ENCODE data around the gene UBASH3A.

Gene UBASH3A, protein sequence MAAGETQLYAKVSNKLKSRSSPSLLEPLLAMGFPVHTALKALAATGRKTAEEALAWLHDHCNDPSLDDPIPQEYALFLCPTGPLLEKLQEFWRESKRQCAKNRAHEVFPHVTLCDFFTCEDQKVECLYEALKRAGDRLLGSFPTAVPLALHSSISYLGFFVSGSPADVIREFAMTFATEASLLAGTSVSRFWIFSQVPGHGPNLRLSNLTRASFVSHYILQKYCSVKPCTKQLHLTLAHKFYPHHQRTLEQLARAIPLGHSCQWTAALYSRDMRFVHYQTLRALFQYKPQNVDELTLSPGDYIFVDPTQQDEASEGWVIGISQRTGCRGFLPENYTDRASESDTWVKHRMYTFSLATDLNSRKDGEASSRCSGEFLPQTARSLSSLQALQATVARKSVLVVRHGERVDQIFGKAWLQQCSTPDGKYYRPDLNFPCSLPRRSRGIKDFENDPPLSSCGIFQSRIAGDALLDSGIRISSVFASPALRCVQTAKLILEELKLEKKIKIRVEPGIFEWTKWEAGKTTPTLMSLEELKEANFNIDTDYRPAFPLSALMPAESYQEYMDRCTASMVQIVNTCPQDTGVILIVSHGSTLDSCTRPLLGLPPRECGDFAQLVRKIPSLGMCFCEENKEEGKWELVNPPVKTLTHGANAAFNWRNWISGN

DNA sequence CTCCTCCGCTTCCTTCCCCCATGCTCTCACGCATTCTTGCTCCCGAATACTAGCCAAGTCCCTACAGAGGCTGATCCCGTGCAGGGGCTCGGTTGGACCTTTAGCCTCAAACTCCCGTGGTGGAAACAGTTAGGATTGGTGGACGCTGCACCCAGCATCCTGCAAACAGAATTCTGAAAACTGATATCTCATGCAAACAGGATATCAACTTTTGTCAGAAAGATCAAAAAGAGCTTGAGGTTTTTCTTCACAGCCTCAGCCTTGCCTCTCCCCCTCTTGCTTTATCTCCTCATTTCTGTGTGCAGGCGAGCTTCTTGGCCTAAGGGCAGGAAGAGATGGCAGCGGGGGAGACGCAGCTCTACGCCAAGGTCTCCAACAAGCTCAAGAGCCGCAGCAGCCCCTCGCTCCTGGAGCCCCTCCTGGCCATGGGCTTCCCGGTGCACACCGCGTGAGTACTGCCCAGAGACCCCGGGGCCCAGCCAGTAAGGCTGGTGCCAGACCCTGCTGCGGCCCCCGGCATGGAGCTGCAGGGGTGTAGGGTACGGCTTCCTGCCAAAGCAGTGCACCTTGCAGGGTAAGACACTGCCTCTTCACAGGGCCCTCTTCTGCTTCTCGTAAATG lies at the start of gene UBASH3A:
Gene UBASH3A (plus strand): TSS at position 292 of the 621 bp plus-strand sequence. CDS start 44 bp downstream, at position 336.
- ChIA-PET CTCF (interaction anchor here (1.1 to 1.5 kb wide), 3 partner anchors 10 to 94 kb away, joined by 4 to 6 read pairs (median 5); no protein-coding TSS in a partner anchor), POLR2A (no interaction called here)
- Histone ChIP-seq H3K27ac (ENCODE audit: extremely low read depth, low read depth, low read length) (no peak within 1 kb of the TSS), H3K36me3 (ENCODE audit: control insufficient read depth in 2 of 2, insufficient read depth in 1 of 2, low read length in 2 of 2) (no peaks in the 10 kb centered on the region), H3K9me3 (ENCODE audit: control insufficient read depth, insufficient read depth, low read depth, low read length) (no peaks in the 10 kb centered on the region), H3K4me3 (ENCODE audit: low read depth, low read length) (no peak within 1 kb of the TSS), H3K4me1 (ENCODE audit: control insufficient read depth, insufficient read depth, low read length) (no peaks in the 10 kb centered on the region)
- TF ChIP-seq ZNF777 (tag by site-specific recombination; IDR thresholded peaks at IDR 0.05; ENCODE audit: borderline replicate concordance) (no peak), ZNF600 (tag by site-specific recombination; IDR thresholded peaks at IDR 0.05) (no peak), ZNF76 (tag by site-specific recombination; IDR thresholded peaks at IDR 0.05; ENCODE audit: borderline replicate concordance, low read depth) (no peak), GLI4 (tag by site-specific recombination; IDR thresholded peaks at IDR 0.05) (no peak), TCF7L2 (IDR thresholded peaks at IDR 0.05; ENCODE audit: borderline replicate concordance, low read depth, low read length) (no peak), ELK4 (IDR thresholded peaks at IDR 0.05; ENCODE audit: borderline replicate concordance, low read depth, low read length) (no peak), SCRT1 (tag by site-specific recombination; IDR thresholded peaks at IDR 0.05; ENCODE audit: borderline replicate concordance) (no peak), ZFHX2 (tag by site-specific recombination; conservative IDR thresholded peaks at IDR 0.05) (no peak), ZNF596 (tag by site-specific recombination; IDR thresholded peaks at IDR 0.05) (no peak), ZNF324 (tag by site-specific recombination; IDR thresholded peaks at IDR 0.05) (no peak), ZNF157 (tag by site-specific recombination; IDR thresholded peaks at IDR 0.05) (no peak)
- TF ChIP-seq, protein P1, sequence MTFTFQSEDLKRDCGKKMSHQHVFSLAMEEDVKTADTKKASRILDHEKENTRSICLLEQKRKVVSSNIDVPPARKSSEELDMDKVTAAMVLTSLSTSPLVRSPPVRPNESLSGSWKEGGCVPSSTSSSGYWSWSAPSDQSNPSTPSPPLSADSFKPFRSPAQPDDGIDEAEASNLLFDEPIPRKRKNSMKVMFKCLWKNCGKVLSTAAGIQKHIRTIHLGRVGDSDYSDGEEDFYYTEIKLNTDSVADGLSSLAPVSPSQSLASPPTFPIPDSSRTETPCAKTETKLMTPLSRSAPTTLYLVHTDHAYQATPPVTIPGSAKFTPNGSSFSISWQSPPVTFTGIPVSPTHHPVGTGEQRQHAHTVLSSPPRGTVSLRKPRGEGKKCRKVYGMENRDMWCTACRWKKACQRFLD (tag by site-specific recombination; IDR thresholded peaks at IDR 0.05) = no peak

GRCh38 chr21:42356046-42356445 lies 47.7 kb upstream of the UBASH3A start:
- POLR2A ChIA-PET = no interaction called here
- H3K27ac ChIP-seq (ENCODE audit: extremely low read depth, low read depth, low read length) = no peak overlapping the region
- no peaks in the 10 kb centered on the region for H3K9me3 ChIP-seq (ENCODE audit: control insufficient read depth, insufficient read depth, low read depth, low read length)
- no peak for TF ChIP-seq ZFP37 (tag by site-specific recombination; IDR thresholded peaks at IDR 0.05)
- no peaks in the 10 kb centered on the region for H3K4me1 ChIP-seq (ENCODE audit: control insufficient read depth, insufficient read depth, low read length)
- no peak overlapping the region for H3K4me3 ChIP-seq (ENCODE audit: low read depth, low read length)
- H3K36me3 ChIP-seq (ENCODE audit: control insufficient read depth in 2 of 2, insufficient read depth in 1 of 2, low read length in 2 of 2) = no peaks in the 10 kb centered on the region
- CTCF ChIA-PET = no interaction called here

DNA sequence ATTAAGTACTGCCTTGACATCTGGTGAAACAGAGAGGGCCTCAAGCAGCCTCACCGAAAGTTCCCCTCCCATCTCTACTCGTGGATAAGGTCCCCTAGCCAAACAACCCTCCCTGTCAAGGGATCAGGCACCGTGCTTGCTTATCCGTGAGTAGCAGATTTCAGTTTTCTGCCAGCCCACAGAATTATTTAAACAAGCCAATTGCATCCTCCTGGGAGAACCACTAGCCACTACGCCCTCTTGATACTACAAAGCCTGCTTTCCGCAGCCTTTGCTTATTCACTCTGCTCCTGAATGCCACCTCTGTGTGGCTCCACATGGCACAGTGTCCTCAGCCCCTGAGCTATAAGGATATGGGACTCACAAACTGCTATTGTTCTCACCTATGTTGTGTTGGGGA lies 47.1 kb upstream of the UBASH3A start:
- Histone ChIP-seq H3K4me1 (ENCODE audit: control insufficient read depth, insufficient read depth, low read length) (no peaks in the 10 kb centered on the region), H3K4me3 (ENCODE audit: low read depth, low read length) (no peak overlapping the region), H3K27ac (ENCODE audit: extremely low read depth, low read depth, low read length) (no peak overlapping the region), H3K36me3 (ENCODE audit: control insufficient read depth in 2 of 2, insufficient read depth in 1 of 2, low read length in 2 of 2) (no peaks in the 10 kb centered on the region), H3K9me3 (ENCODE audit: control insufficient read depth, insufficient read depth, low read depth, low read length) (no peaks in the 10 kb centered on the region)
- POLR2A ChIA-PET = no interaction called here
- CTCF ChIA-PET = interaction anchor here (1.0 to 1.4 kb wide), 2 partner anchors 10 to 212 kb away, joined by 4 read pairs; no protein-coding TSS in a partner anchor
- TF ChIP-seq, protein P2, sequence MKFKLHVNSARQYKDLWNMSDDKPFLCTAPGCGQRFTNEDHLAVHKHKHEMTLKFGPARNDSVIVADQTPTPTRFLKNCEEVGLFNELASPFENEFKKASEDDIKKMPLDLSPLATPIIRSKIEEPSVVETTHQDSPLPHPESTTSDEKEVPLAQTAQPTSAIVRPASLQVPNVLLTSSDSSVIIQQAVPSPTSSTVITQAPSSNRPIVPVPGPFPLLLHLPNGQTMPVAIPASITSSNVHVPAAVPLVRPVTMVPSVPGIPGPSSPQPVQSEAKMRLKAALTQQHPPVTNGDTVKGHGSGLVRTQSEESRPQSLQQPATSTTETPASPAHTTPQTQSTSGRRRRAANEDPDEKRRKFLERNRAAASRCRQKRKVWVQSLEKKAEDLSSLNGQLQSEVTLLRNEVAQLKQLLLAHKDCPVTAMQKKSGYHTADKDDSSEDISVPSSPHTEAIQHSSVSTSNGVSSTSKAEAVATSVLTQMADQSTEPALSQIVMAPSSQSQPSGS (tag by site-specific recombination; IDR thresholded peaks at IDR 0.05; ENCODE audit: low read depth) = no peak
- no peak for TF ChIP-seq INSM2 (tag by site-specific recombination; IDR thresholded peaks at IDR 0.05)
- no peak for TF ChIP-seq ZNF302 (tag by site-specific recombination; IDR thresholded peaks at IDR 0.05; ENCODE audit: low read depth)
- TF ChIP-seq, protein P3, sequence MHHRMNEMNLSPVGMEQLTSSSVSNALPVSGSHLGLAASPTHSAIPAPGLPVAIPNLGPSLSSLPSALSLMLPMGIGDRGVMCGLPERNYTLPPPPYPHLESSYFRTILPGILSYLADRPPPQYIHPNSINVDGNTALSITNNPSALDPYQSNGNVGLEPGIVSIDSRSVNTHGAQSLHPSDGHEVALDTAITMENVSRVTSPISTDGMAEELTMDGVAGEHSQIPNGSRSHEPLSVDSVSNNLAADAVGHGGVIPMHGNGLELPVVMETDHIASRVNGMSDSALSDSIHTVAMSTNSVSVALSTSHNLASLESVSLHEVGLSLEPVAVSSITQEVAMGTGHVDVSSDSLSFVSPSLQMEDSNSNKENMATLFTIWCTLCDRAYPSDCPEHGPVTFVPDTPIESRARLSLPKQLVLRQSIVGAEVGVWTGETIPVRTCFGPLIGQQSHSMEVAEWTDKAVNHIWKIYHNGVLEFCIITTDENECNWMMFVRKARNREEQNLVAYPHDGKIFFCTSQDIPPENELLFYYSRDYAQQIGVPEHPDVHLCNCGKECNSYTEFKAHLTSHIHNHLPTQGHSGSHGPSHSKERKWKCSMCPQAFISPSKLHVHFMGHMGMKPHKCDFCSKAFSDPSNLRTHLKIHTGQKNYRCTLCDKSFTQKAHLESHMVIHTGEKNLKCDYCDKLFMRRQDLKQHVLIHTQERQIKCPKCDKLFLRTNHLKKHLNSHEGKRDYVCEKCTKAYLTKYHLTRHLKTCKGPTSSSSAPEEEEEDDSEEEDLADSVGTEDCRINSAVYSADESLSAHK (tag by site-specific recombination; IDR thresholded peaks at IDR 0.05) = no peak
- no peak for TF ChIP-seq ZFP3 (tag by site-specific recombination; IDR thresholded peaks at IDR 0.05; ENCODE audit: low read depth)
- TF ChIP-seq ZNF19 (tag by site-specific recombination; IDR thresholded peaks at IDR 0.05; ENCODE audit: low read depth) = no peak
- TF ChIP-seq ZNF155 (tag by site-specific recombination; IDR thresholded peaks at IDR 0.05) = no peak
- no peak for TF ChIP-seq ZNF585B (tag by site-specific recombination; IDR thresholded peaks at IDR 0.05)
- no peak for TF ChIP-seq ZBTB8A (tag by site-specific recombination; IDR thresholded peaks at IDR 0.05)
